ENCODE measurements around the gene APOL2. TPM values are rescaled to one million over a fixed set of nuclear protein-coding genes. Genes with fewer than 3 reads are reported as not detected.

Gene APOL2
- total RNA-seq, 1 donor from 2014 or later, result 19.3 TPM

DNA sequence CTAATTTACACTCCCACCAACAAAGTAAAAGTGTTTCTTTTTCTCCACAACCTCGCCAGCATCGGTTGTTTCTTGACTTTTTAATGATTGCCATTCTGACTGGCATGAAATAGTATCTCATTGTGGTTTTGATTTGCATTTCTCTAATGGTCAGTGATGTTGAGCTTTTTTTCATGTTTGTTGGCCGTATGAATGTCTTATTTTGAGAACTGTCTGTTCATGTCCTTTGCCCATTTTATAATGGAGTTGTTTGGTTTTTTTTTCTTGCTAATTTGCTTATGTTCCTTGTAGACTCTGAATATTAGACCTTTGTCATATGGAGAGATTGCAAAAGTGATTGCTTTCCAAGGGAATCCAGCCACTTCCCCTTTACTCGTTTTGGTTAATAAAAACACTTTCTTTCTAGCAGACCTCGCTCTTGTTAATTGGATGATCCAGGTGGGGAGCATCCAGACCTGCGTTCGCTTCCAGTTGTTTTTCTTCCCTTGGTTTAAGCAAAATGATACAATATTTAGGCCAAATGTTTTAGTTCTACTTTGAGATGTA is 20.6 kb downstream of the APOL2 start:
- peaks cover 8% of the 10 kb centered on the region for H3K4me1 Mint-ChIP-seq (ENCODE audit: low read depth)
- H3K4me3 Mint-ChIP-seq (ENCODE audit: low read depth), result no peak overlapping the region
- TF ChIP-seq, protein P1, sequence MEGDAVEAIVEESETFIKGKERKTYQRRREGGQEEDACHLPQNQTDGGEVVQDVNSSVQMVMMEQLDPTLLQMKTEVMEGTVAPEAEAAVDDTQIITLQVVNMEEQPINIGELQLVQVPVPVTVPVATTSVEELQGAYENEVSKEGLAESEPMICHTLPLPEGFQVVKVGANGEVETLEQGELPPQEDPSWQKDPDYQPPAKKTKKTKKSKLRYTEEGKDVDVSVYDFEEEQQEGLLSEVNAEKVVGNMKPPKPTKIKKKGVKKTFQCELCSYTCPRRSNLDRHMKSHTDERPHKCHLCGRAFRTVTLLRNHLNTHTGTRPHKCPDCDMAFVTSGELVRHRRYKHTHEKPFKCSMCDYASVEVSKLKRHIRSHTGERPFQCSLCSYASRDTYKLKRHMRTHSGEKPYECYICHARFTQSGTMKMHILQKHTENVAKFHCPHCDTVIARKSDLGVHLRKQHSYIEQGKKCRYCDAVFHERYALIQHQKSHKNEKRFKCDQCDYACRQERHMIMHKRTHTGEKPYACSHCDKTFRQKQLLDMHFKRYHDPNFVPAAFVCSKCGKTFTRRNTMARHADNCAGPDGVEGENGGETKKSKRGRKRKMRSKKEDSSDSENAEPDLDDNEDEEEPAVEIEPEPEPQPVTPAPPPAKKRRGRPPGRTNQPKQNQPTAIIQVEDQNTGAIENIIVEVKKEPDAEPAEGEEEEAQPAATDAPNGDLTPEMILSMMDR (IDR thresholded peaks at IDR 0.05; ENCODE audit: unreplicated experiment), result no peak
- H3K27ac Mint-ChIP-seq, result no peak overlapping the region
- no peaks in the 10 kb centered on the region for H3K9me3 Mint-ChIP-seq (ENCODE audit: low read depth)
- no peak for DNase-seq (ENCODE audit: low spot score, unreplicated experiment)
- peaks cover 3% of the 10 kb centered on the region for H3K27me3 Mint-ChIP-seq
- H3K36me3 Mint-ChIP-seq (ENCODE audit: insufficient read depth), result no peaks in the 10 kb centered on the region

- H3K36me3 Mint-ChIP-seq (ENCODE audit: insufficient read depth), result no peaks in the 10 kb centered on the region
- no peak overlapping the region for H3K4me3 Mint-ChIP-seq (ENCODE audit: low read depth)
- TF ChIP-seq, protein P1 (IDR thresholded peaks at IDR 0.05; ENCODE audit: unreplicated experiment), result no peak
- peaks cover 3% of the 10 kb centered on the region for H3K27me3 Mint-ChIP-seq
- H3K27ac Mint-ChIP-seq, result peak overlapping the region; percentile 85
- no peaks in the 10 kb centered on the region for H3K9me3 Mint-ChIP-seq (ENCODE audit: low read depth)
- H3K4me1 Mint-ChIP-seq (ENCODE audit: low read depth), result peaks cover 5% of the 10 kb centered on the region
- no peak for DNase-seq (ENCODE audit: low spot score, unreplicated experiment)
Measured at GRCh38 chr22:36215981-36216380, 23.3 kb downstream of the APOL2 start.

DNA sequence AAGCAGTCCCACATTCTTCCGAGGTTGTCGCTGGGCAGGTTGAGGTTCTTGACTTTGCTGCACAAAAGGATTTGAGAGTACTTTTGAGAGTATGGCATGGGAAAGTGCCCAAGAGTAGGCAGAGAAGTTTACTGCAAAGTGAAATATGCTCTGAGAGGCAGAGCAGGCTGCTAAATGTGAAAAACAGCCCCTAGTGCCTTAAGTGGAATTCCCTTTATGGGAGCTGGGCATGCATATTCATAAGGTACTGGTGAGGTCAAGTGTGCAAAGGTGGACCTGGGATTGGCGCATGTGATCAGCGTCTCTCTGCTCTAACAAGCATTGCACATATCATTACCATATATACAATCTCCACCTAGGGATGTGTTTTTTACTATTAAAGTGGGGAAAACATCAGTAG is 25.7 kb downstream of the APOL2 start:
- TF ChIP-seq, protein P1 (IDR thresholded peaks at IDR 0.05; ENCODE audit: unreplicated experiment), result no peak
- H3K27ac Mint-ChIP-seq, result no peak overlapping the region
- H3K27me3 Mint-ChIP-seq, result peaks cover 3% of the 10 kb centered on the region
- H3K9me3 Mint-ChIP-seq (ENCODE audit: low read depth), result peaks cover 4% of the 10 kb centered on the region
- H3K36me3 Mint-ChIP-seq (ENCODE audit: insufficient read depth), result no peaks in the 10 kb centered on the region
- no peak for DNase-seq (ENCODE audit: low spot score, unreplicated experiment)
- peaks cover 1% of the 10 kb centered on the region for H3K4me1 Mint-ChIP-seq (ENCODE audit: low read depth)
- H3K4me3 Mint-ChIP-seq (ENCODE audit: low read depth), result no peak overlapping the region

DNA sequence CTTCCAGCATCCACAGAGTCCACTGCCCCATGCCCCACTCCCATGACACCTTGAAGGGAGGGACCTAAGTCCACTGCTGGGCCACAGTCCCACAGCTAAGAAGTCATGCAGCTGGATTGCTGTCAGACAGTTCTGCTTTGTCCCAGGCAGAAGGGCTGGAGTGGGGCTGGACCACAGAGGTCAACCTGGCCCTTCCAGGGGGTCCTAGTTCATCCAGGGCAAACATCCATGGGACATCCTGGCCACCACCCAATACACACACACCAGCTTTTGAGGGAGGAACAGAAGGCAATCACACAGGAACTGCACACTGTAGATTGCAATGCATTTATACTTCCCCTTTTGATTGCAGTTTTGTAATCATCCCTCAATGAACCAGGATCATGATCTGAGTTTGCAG is 26.4 kb downstream of the APOL2 start:
- H3K27ac Mint-ChIP-seq, result no peak overlapping the region
- peaks cover 4% of the 10 kb centered on the region for H3K9me3 Mint-ChIP-seq (ENCODE audit: low read depth)
- H3K4me3 Mint-ChIP-seq (ENCODE audit: low read depth), result no peak overlapping the region
- peaks cover 1% of the 10 kb centered on the region for H3K4me1 Mint-ChIP-seq (ENCODE audit: low read depth)
- TF ChIP-seq, protein P1 (IDR thresholded peaks at IDR 0.05; ENCODE audit: unreplicated experiment), result no peak
- peaks cover 3% of the 10 kb centered on the region for H3K27me3 Mint-ChIP-seq
- DNase-seq (ENCODE audit: low spot score, unreplicated experiment), result no peak
- H3K36me3 Mint-ChIP-seq (ENCODE audit: insufficient read depth), result no peaks in the 10 kb centered on the region

GRCh38 chr22:36211237-36211861 is 28.0 kb downstream of the APOL2 start:
- Mint-ChIP-seq H3K27me3 (peaks cover 3% of the 10 kb centered on the region), H3K27ac (no peak overlapping the region), H3K36me3 (ENCODE audit: insufficient read depth) (no peaks in the 10 kb centered on the region), H3K9me3 (ENCODE audit: low read depth) (peaks cover 4% of the 10 kb centered on the region), H3K4me3 (ENCODE audit: low read depth) (no peak overlapping the region), H3K4me1 (ENCODE audit: low read depth) (peaks cover 1% of the 10 kb centered on the region)
- TF ChIP-seq, protein P1 (IDR thresholded peaks at IDR 0.05; ENCODE audit: unreplicated experiment), result no peak
- DNase-seq (ENCODE audit: low spot score, unreplicated experiment), result no peak

All from progenitor cell of endocrine pancreas (in vitro differentiated cells).